B cell (primary cell): ENCODE results near the gene PTN. TPM values are rescaled to one million over a fixed set of nuclear protein-coding genes. Genes with fewer than 3 reads are reported as not detected.

Experiments used
- ATAC-seq: fragments of 200-7000 bp; cut with Tn5 transposase; one replicate; pipeline ENCODE4 v1.10.0; 2021; ENCODE audit warnings: low read depth, mild to moderate bottlenecking, moderate number of reproducible peaks, moderate library complexity
- CTCF ChIA-PET: fragments of 350-600 bp; sonication (Branson Sonifier 250); formaldehyde crosslinking; loops from one replicate; lab custom pipeline; 2021; ENCODE audit warnings: antibody characterized with exemption, inconsistent platforms; lab: Charles Lee
- POLR2A ChIA-PET: fragments of 350-600 bp; sonication (Branson Sonifier 250); formaldehyde crosslinking; loops from one replicate; lab custom pipeline; 2021; ENCODE audit warnings: antibody characterized with exemption; lab: Charles Lee
- DNase-seq: peaks from one replicate; pipeline ENCODE4 v3.0.0; 2013
- H2AFZ ChIP-seq: 2 replicates; pipeline ENCODE4 v1.6.1; 2012; ENCODE audit warnings: mild to moderate bottlenecking, low read depth, low read length; ENCODE audit not compliant: insufficient read depth, poor library complexity, severe bottlenecking
- H3K27ac ChIP-seq, 2 donors: 1 replicate in 1 of 2; 2 replicates in 1 of 2; pipeline ENCODE4 v1.5.1; 2012 to 2013; ENCODE audit warnings: low read length in 2 of 2, mild to moderate bottlenecking in 2 of 2, moderate library complexity in 1 of 2
- H3K27me3 ChIP-seq, 4 experiments: fragments of 200-600 bp in 1 of 4; sonication (generic) in 1 of 4; replicated peaks in 1 of 4; 1 replicate in 2 of 4; 2 replicates in 2 of 4; pipeline versions ENCODE4 v1.6.1 to v1.7.0; 2013 to 2016; ENCODE audit warnings: low read length in 3 of 4, mild to moderate bottlenecking in 2 of 4, mixed read lengths in 1 of 4, moderate library complexity in 1 of 4; ENCODE audit not compliant: insufficient read depth in 4 of 4, control insufficient read depth in 3 of 4; ENCODE audit errors: control extremely low read depth in 1 of 4
- H3K36me3 ChIP-seq, 2 experiments: replicated peaks in 1 of 2; 1 replicate in 1 of 2; 2 replicates in 1 of 2; pipeline versions ENCODE4 v1.6.1 to v1.7.1; 2013; ENCODE audit warnings: low read length in 1 of 2; ENCODE audit not compliant: insufficient read depth in 2 of 2, control insufficient read depth in 1 of 2; ENCODE audit errors: control extremely low read depth in 1 of 2, extremely low read depth in 1 of 2
- H3K4me1 ChIP-seq, 2 donors: fragments of 200-600 bp in 1 of 2; sonication (generic) in 1 of 2; 1 replicate in 1 of 2; 2 replicates in 1 of 2; pipeline versions ENCODE4 v1.5.1 to v1.6.1; 2013 to 2017; ENCODE audit warnings: low read length in 2 of 2; ENCODE audit not compliant: control insufficient read depth in 2 of 2, insufficient read depth in 2 of 2
- H3K4me2 ChIP-seq: replicated peaks from 2 replicates; pipeline ENCODE3; 2012; ENCODE audit warnings: mild to moderate bottlenecking, low read depth, low read length; ENCODE audit not compliant: poor library complexity, severe bottlenecking
- H3K4me3 ChIP-seq, 5 experiments: fragments of 200-600 bp in 1 of 5; sonication (generic) in 1 of 5; 1 replicate in 3 of 5; 2 replicates in 2 of 5; pipeline versions ENCODE4 v1.5.1 to v1.7.0; 2011 to 2016; ENCODE audit warnings: low read length in 4 of 5, mild to moderate bottlenecking in 4 of 5, low read depth in 2 of 5, control low read depth in 1 of 5, moderate library complexity in 1 of 5; ENCODE audit not compliant: insufficient read depth in 1 of 5; ENCODE audit errors: control extremely low read depth in 1 of 5, extremely low read depth in 1 of 5
- H3K79me2 ChIP-seq: fragments of 200-600 bp; sonication (generic); one replicate; pipeline ENCODE4 v1.6.0; 2016; ENCODE audit warnings: low read length; ENCODE audit not compliant: control insufficient read depth, insufficient read depth
- H3K9ac ChIP-seq: fragments of 200-600 bp; sonication (generic); 2 replicates; pipeline ENCODE4 v1.6.1; 2017; ENCODE audit warnings: mild to moderate bottlenecking, low read length, moderate library complexity
- H3K9me3 ChIP-seq, 3 donors: one replicate each; pipeline versions ENCODE4 v1.6.1 to v1.7.1; 2013; ENCODE audit warnings: low read length in 2 of 3; ENCODE audit not compliant: control insufficient read depth in 2 of 3, insufficient read depth in 1 of 3; ENCODE audit errors: control extremely low read depth in 1 of 3
- H4K20me1 ChIP-seq: 2 replicates; pipeline ENCODE4 v1.6.0; 2012; ENCODE audit warnings: mild to moderate bottlenecking, low read length; ENCODE audit not compliant: insufficient read depth, control insufficient read depth, poor library complexity, severe bottlenecking
- H3K27ac Mint-ChIP-seq: one replicate; pipeline ENCODE4 v1.8.0; 2021; ENCODE audit warnings: mixed read lengths
- H3K27me3 Mint-ChIP-seq: one replicate; pipeline ENCODE4 v1.8.0; 2021; ENCODE audit warnings: mixed read lengths
- H3K4me1 Mint-ChIP-seq: one replicate; pipeline ENCODE4 v1.8.0; 2021; ENCODE audit warnings: mixed read lengths
- H3K4me3 Mint-ChIP-seq: one replicate; pipeline ENCODE4 v1.8.0; 2021; ENCODE audit warnings: mixed read lengths
- H3K9me3 Mint-ChIP-seq: one replicate; pipeline ENCODE4 v1.8.0; 2022; ENCODE audit warnings: mixed read lengths; ENCODE audit not compliant: insufficient read depth
- EZH2 ChIP-seq: IDR thresholded peaks from 2 replicates; pipeline ENCODE4 v1.6.1; 2012; ENCODE audit warnings: borderline replicate concordance, low read depth, mild to moderate bottlenecking, moderate library complexity, low read length; ENCODE audit not compliant: insufficient read depth, poor library complexity, severe bottlenecking
- WGBS: methylation state at CpG from one replicate; pipeline ENCODE4 v1.1.5; 2013; ENCODE audit warnings: missing lambda C conversion rate; ENCODE audit not compliant: insufficient coverage; 5-methylcytosine and 5-hydroxymethylcytosine counted together
- intact Hi-C: fragments of 100-400 bp; cut with micrococcal nuclease; formaldehyde crosslinking; loops from one replicate; pipeline ENCODE4 v1.10.0; 2022
- polyA plus RNA-seq: library from polyadenylated mRNA; depleted of rRNA; stranded (reverse); fragments of >200 nt; gene quantifications from 2 replicates; pipeline ENCODE4 v1.2.3, GENCODE V29; 2012
- total RNA-seq, 2 donors: library from RNA; stranded (reverse); fragments of 120-200 nt in 1 of 2; gene quantifications; 1 replicate in 1 of 2; 2 replicates in 1 of 2; pipeline versions ENCODE4 v1.2.3 to v1.2.4, GENCODE V29; 2013 to 2022
- TF ChIP-seq, protein P1 (sequence below): fragments of 200-600 bp; IDR thresholded peaks from one replicate; pipeline ENCODE4 v1.8.0; 2022; ENCODE audit warnings: antibody characterized with exemption, mild to moderate bottlenecking

The PTN gene
- total and polyA plus RNA-seq, 2 donors (not counting 1 experiment from before 2014, with no cell fraction given): not detected

DNA sequence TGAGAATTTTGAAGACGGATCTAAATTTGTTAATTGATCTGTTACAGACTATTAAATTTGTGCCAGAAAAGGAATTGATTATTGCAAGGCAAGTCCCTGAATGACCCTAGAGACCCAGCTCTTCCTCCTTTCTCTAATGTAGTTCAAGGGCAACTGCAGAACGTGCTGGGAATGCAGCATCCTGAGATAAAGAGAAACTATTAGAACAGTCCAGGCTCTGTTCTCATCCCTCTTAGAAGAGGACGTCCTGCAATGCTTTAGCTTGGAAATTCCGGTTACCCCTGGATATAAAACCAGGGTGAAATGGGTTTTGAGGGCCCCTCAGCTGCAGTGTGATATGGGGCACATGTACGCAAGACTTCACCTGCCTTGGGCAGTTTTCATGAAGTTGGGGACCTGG lies 67.3 kb downstream of the PTN start:
- WGBS: 79% methylated on average over 4 of the region's 5 CpGs
- no peak overlapping the region for H3K27ac Mint-ChIP-seq
- CTCF ChIA-PET: no interaction called here
- ATAC-seq (no peak), DNase-seq (no peak)
- no peaks in the 10 kb centered on the region for H3K9me3 ChIP-seq
- POLR2A ChIA-PET: no interaction called here
- no peaks in the 10 kb centered on the region for H3K4me1 Mint-ChIP-seq
- H3K27me3 ChIP-seq: no peaks in the 10 kb centered on the region
- no peak overlapping the region for H2AFZ ChIP-seq
- H3K27ac ChIP-seq: no peak overlapping the region
- no peak overlapping the region for H3K4me3 Mint-ChIP-seq
- no peak overlapping the region for H3K4me3 ChIP-seq
- H3K4me1 ChIP-seq: no peaks in the 10 kb centered on the region
- TF ChIP-seq, protein P1, sequence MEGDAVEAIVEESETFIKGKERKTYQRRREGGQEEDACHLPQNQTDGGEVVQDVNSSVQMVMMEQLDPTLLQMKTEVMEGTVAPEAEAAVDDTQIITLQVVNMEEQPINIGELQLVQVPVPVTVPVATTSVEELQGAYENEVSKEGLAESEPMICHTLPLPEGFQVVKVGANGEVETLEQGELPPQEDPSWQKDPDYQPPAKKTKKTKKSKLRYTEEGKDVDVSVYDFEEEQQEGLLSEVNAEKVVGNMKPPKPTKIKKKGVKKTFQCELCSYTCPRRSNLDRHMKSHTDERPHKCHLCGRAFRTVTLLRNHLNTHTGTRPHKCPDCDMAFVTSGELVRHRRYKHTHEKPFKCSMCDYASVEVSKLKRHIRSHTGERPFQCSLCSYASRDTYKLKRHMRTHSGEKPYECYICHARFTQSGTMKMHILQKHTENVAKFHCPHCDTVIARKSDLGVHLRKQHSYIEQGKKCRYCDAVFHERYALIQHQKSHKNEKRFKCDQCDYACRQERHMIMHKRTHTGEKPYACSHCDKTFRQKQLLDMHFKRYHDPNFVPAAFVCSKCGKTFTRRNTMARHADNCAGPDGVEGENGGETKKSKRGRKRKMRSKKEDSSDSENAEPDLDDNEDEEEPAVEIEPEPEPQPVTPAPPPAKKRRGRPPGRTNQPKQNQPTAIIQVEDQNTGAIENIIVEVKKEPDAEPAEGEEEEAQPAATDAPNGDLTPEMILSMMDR: no peak
- TF ChIP-seq EZH2: no peak
- H3K36me3 ChIP-seq: no peaks in the 10 kb centered on the region
- H3K27me3 Mint-ChIP-seq: no peaks in the 10 kb centered on the region
- H3K4me2 ChIP-seq: no peak overlapping the region
- no peaks in the 10 kb centered on the region for H3K79me2 ChIP-seq
- intact Hi-C loops: no loop called here
- peaks cover 5% of the 10 kb centered on the region for H3K9me3 Mint-ChIP-seq
- no peaks in the 10 kb centered on the region for H4K20me1 ChIP-seq
- no peak overlapping the region for H3K9ac ChIP-seq

DNA sequence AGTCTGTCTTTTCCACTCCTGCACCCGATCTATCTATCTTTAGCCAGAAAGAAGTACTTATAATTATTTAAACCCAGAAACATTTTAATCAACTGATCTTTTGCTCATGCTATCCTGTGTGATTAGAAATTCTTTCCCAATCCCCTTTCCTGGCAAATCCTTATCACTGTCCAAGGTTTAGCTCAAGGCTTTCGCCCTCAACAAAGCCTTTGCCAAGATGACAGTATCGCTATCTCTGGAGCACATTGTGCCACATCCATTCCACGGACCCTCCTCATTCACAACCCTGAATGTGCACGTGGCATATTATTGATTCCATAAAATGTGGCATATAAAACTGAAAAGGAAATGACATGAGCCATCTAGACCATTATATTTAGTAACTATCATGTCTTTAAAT lies 71.3 kb downstream of the PTN start:
- H3K9me3 Mint-ChIP-seq: peaks cover 5% of the 10 kb centered on the region
- ATAC-seq: no peak
- intact Hi-C loops: no loop called here
- no peak overlapping the region for H3K4me2 ChIP-seq
- H3K9me3 ChIP-seq: peaks cover 0 to 9% (median 0%) of the 10 kb centered on the region in 3 donors
- WGBS: 93% methylated on average over 2 of the region's 5 CpGs
- ChIA-PET POLR2A (no interaction called here), CTCF (no interaction called here)
- TF ChIP-seq, protein P1: no peak
- TF ChIP-seq EZH2: no peak
- no peaks in the 10 kb centered on the region for H3K36me3 ChIP-seq
- no peak overlapping the region for H3K9ac ChIP-seq
- H3K4me1 ChIP-seq: no peaks in the 10 kb centered on the region
- H3K4me1 Mint-ChIP-seq: no peaks in the 10 kb centered on the region
- H3K27me3 Mint-ChIP-seq: no peaks in the 10 kb centered on the region
- no peak for DNase-seq
- H3K4me3 ChIP-seq: no peak overlapping the region
- no peaks in the 10 kb centered on the region for H4K20me1 ChIP-seq
- no peak overlapping the region for H3K27ac ChIP-seq
- no peak overlapping the region for H3K4me3 Mint-ChIP-seq
- no peak overlapping the region for H2AFZ ChIP-seq
- H3K27ac Mint-ChIP-seq: no peak overlapping the region
- H3K79me2 ChIP-seq: no peaks in the 10 kb centered on the region
- H3K27me3 ChIP-seq: no peaks in the 10 kb centered on the region
